GM19099 (cell line): Measurements from ENCODE around the gene ANO10.

Experiments used
- POLR2A ChIP-seq: IDR thresholded peaks from 3 replicates; pipeline ENCODE4 v1.6.1; 2011; ENCODE audit warnings: low read depth; ENCODE audit not compliant: insufficient read length; ENCODE audit errors: extremely low read depth

The ANO10 gene

DNA sequence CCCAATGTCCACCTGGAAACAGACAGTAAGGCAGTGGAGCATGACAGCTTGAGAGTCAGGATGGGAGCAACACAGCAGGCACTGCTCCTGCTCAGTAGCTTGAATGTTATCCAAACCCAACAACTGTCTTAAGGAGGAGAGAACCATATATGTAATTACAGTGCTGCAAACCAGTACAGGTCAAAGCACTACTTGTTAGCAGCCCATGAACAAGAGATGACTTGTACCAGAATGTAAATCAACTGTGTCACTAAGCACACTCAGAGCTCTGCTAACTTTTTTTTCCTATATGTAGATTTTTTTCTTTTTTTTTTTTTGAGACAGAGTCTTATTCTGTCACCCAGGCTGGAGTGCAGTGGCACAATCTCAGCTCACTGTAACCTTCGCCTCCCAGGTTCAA, 87.1 kb downstream of the ANO10 start:
- no peak for TF ChIP-seq POLR2A

DNA sequence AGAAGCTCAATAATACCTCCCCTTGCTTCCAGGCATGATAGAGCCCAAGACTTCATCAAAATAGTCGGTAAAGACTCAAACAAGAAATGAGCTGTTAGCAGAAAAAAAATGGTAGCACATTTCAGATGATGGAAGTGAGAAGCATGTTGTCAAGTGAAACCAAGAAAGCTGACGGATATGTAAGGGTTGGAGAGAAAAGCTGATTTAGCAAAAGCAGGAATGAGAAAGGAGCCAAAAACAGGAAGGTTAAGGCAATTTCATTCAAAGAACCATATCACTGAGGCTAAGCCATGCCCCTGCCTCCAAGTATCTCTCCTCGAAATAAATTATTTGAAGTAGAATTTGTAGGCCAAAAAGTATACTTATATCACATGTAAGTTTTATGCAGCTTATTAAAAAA, 88.8 kb downstream of the ANO10 start:
- TF ChIP-seq POLR2A: no peak

DNA sequence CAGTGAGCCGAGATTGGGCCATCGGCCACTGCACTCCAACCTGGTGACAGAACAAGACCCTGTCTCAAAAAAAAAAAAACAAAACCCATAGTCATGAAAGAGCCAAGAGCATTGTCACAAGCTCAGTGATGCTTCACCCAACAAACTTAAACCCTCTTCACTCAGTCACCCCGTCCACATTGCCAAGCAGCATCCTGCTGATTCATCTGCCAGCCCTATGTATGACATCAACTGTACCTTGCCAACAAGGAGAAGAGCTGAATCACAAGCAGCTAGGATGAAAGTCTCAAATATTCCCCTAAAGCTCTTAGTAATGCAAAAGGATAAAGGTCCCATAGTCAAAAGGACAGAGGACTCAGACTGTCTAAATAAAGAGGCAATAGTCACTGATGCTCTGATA, 90.0 kb downstream of the ANO10 start:
- no peak for TF ChIP-seq POLR2A

DNA sequence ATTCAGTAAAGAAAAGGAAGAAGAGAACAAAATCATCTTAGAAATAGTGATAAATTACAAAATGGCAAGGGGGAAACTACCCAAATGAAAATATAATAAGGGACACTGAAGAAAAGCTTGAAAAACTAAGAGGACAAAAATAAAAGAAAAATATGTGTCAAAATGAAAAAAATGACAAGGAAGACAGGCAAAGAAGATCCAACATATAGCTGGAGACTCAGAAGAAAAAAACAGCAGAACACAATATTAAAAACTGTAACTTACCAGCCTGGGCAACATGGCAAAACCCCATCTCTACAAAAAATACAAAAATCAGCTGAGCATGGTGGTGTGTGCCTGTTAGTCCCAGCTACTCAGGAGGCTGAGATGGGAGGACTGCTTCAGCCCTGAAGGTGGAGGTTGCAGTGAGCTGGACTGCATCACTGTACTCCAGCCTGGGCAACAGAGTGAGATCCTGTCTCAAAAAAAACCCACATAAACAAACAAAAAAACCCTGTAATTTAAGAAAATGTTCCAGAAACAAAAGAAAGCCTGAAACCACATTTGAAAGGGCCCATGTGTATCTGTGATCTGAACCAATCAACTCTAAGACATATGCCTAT, 93.2 kb downstream of the ANO10 start:
- no peak for TF ChIP-seq POLR2A

DNA sequence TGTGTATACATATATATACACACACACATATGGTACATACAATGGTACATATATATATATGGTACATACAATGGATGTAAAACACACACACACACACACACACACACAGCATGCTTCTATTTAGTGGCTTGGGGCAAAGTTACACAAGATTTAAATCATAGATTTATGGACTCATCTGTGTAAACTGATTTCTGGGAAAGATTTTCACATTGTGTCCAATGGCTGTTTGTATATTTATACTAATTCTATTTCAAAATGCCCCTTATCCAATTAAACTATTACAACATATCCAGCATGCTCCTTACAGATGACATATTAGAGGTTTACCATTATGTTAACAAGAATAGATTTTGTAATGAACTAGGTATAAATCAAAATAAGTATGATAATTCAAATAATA, 94.9 kb downstream of the ANO10 start:
- TF ChIP-seq POLR2A: no peak

DNA sequence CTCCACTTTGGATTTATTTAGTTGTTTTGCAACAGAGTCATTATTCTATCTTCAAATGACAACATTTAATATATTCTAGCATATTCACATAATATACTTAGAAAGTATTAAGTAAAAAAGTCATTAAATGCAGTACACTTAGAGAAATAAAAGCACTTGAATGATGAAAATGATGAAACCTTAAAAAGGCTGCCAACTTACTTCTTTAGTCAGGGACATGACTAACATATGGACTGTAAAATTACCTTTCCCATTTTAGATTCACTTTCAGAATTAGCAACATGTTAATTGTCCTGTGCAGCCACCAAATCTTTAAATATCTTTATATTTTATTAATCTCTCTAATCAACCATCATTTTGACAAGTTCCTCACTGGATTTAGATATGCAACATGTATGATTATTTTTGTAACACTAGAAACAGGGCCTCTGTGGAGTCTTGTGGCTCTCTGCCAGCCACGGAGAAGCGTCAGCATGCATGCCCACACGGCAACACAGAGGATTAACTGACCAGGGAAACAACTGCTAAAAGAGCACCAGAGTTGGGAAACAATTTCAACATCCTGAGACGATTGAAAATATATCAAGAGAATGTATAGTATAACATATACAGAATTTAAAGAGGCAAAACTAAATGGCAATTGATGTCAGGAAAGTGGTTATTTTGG, 95.7 kb downstream of the ANO10 start:
- TF ChIP-seq POLR2A: no peak

DNA sequence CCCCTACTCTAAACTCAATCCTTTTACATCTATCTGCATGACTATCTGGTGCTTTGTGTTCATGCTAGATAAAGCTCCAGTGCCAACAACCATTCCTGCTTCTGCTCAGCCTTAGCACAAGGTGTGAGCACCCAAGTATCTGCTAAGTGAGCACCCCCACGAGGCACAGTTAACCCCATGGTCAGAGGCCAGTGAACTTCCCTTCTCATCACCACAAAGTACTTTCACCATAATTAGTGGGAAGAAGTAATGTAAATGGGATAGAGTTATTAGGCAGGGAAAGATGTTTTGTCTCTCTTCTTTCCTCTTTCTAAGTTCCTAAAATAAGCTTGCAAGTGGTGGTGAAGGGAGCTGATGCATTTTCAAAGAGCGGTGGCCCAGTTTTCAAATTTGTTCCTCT, 96.4 kb downstream of the ANO10 start:
- no peak for TF ChIP-seq POLR2A

DNA sequence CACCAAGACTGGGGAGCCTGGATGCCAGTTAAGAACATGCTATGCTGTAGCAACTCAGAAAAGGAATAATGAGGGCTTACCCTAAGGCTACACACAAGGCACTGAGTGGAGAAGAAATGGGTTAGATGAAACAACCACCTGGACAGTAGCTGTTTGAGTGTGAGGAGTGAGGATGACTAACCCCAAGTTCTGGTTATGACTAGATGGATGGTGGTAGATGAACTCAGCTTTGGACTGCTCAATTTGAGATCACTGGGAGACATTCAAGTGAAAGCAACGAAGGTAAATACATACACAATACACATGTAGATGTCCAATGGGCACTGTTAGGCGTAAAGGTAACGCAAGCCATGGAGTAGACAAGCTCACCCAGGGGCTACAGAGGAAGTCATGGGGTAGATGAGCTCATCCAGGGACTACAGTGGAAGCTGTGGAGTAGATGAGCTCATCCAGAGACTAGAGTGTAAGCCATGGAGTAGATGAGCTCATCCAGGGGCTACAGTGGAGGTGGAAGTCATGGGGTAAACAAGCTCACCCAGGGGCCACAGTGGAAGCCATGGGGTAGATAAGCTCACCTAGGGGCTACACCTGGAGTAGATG, 98.3 kb downstream of the ANO10 start:
- no peak for TF ChIP-seq POLR2A

DNA sequence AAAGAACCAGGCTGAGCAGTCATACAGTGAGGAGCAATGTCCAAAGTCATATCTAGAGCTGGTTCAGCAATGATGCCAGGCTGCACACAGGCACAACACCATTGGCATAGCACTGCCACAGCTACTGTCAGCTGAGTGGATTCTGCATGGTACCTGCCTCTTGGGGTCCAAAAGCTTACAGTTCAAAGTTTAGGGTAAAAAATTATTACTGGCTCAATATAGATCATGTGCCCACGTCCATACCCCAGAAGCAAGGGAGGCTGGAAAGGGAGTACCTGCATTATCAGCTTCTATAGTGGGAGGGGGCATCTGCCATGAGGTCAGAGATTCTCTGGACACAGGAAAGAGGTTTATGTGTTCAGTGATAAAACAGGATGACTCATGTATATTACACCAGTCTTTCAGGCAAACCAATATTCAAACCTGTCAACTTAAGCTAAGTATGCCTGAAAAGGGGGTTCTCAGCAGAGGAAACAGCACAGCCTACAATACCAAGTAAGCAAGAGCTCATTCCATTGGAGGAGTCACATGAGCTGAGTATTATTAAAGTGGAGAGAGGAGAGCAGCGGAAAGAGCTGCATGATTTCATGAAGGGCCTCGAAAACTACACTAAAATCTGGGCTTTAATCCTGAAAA, 99.0 kb downstream of the ANO10 start:
- TF ChIP-seq POLR2A: no peak

DNA sequence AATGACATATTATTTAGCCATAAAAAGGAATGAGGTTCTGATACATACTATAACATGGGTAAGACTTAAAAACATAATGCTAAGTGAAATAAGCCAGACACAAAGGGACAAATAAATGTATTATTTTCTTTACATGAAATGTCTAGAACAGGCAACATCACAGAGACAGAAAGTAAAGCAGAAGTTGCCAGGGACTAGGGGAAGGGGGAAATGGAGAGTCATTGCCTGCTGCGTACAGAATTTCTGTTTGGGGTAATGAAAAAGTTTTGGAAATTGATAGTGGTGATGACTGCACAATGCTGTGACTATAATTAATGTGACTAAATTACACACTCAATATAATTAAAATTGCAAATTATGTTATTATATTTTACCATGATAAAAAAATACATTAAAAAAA, 99.9 kb downstream of the ANO10 start:
- TF ChIP-seq POLR2A: no peak

DNA sequence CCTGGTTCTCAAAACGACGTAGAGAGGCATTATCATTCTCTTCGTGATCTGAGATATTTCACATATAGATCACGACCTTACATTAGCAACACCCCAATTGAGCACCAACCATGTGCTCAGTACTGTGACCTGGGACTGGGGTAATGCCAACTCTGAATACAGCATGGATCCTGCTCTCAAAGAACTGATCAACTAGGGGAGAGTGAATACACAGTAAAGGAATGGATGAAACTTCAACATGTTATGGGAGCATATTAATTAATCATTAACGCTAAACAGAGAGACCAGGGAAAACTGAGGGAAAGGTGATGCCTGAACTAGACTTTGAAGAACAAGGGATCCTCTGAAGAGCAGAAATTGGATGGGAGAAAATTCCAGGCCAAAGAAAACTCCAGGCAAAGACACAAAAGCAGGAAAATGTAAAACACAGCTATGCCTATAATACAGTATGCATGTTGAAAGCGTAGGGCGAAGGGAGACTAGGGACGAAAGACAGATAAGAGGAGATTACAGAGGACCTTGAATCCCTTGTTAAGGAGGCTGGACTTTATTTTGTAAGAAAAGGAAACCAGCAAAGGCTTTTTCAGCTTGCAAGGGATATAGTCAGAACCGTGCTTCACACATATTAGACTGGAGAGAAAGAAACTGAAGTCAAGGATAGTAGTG, 105.7 kb downstream of the ANO10 start:
- TF ChIP-seq POLR2A: no peak

DNA sequence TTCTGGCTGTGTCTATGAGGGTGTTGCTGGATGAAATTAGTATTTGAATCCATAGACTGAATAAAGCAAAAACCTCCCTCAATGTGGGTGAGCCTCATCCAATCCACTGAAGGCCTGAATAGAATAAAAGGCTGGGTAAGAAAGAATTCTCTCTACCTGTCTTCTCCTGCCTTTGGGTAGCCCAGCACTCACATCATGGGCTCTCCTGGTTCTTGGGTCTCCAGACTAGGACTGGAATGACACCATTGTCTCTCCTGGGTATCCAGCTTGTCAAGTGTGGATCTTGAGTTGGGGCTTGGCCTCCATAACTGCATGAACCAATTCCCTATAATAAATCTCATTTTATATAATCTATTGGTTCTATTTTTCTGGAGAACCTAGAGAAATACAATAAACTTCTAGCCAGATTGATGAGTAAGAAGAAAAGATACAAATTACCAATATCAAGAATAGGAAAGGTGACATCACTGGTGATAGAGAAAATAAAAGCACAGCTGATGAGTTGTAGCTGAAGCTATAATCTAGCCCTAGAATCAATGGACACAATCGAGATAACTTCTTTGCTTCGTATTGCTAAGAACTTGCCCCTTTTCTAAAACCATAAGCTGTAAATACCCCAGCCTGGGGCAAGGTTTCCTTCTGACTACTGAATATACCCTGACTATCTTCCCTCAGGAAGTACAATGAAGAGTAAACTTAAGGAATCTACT, 106.4 kb downstream of the ANO10 start:
- TF ChIP-seq POLR2A: no peak

DNA sequence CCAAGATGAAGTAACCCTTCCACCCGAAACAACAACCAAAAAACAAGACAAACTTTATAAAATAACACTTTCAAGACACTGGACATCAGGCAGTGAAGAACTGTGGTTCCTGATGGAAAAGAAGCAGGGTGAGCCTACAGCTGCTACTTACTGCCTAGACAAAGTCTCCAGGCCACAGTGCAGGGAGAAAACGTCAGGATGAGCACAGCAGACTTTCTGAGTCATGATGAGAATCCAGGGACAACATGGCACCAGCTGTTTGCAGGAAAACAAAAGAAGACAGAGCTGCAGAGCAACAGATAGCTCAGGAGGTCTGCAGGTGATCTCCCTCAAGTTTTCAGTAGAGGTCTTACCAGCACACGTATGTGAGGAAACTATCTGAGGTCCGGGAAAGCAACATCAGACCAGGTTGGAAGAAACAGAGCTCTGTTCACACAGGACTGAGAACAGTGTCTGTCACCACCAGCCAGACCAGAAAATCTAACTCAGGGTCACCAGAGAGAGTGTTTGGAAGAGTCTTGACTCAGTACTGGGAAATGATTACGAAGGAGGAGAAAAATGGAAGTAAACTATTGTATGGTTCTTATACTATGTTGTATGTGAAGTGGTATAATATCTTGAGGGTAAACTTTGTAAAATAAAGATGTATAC, 108.9 kb downstream of the ANO10 start:
- no peak for TF ChIP-seq POLR2A

DNA sequence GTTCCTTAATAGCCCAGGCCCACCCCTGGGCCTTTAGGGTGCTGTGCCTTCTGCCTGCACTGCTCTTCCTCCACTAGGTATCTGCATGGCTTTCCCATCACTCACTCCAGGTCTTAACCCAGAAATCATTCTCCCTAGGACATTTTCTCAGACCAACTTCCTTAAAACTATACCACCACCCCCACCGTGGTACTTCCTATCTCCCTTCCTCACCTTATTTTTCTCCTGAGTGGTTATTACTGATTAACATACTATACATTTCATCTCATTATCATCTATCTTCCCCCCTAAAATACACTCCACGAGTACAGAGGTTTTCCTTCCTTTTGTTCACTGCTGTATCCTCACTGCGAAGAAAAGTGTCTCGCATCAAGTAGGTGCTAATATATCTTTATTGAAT, 115.2 kb downstream of the ANO10 start:
- TF ChIP-seq POLR2A: no peak

DNA sequence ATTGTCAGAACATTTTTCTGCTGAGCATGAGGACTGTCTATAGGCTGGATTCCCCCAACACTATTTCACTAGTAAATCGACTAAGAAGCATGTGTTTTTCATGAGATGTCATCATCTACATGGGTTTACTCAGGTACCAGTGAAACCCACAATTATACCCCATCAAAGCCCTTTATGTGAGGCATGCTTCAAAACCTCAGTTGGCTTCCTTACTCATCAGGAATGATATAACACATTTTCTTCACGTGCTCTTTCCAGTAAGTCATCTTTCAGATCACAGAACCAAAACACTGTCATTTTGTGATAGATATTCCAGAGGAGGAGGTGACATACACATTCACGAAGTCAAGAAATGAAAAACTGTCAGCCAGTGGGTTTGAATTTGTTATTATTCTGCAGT, 116.5 kb downstream of the ANO10 start:
- TF ChIP-seq POLR2A: no peak

DNA sequence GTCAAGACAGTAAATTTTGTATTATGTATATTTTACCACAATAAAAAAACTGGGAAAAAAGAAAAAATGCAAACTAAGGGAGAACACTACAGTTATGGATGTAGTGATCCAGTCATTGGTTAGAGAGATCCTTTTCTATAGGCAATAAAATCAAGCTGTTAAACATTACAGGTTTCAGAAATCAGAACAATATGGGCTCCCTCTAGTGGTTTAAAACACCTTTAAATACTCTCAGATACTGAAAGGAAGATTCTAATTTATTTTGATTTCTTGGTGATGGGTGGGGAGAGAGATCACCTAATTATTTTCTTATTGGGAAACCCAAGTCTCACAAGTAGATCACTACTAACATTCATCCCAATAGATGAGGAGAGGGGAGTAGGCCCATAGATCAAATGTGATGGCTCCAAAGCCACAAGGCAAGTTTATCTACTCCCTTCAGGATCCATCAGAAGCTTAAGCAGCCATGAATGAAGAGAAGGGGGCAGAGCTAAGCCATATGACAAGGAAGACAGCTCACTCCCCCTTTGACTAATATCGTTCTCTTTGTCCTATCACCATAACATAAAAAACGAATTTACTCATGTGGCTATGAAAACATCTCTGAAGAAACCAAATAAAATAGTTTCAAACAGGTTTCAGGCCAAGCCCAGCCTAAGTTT, 118.6 kb downstream of the ANO10 start:
- no peak for TF ChIP-seq POLR2A
